Ovary (tissue), 9 donors: Measurements from ENCODE around the gene TGFBI. TPM values are rescaled to one million over a fixed set of nuclear protein-coding genes. Genes with fewer than 3 reads are reported as not detected.

Experiments
- DNase-seq, 5 donors: peaks; one replicate each; pipeline ENCODE4 v3.0.0-alpha.2; 2019 to 2020
- H3K27ac ChIP-seq, 2 donors: fragments of 200-600 bp; one replicate each; pipeline versions ENCODE4 v1.5.1 to v1.8.0; 2019 to 2022
- H3K27me3 ChIP-seq: fragments of 200-600 bp; one replicate; pipeline ENCODE4 v1.8.0; 2022
- H3K36me3 ChIP-seq: fragments of 200-600 bp; sonication (generic); one replicate; pipeline ENCODE4 v1.5.1; 2019
- H3K4me1 ChIP-seq: one replicate; pipeline ENCODE4 v1.8.1; 2013; ENCODE audit warnings: mild to moderate bottlenecking, moderate library complexity; ENCODE audit not compliant: insufficient read depth
- H3K4me3 ChIP-seq: fragments of 200-600 bp; sonication (generic); one replicate; pipeline ENCODE4 v1.5.1; 2017
- H3K9me3 ChIP-seq, 2 donors: fragments of 200-600 bp in 1 of 2; sonication (generic) in 1 of 2; one replicate each; pipeline versions ENCODE4 v1.5.1 to v1.8.1; 2013 to 2019; ENCODE audit warnings: mild to moderate bottlenecking in 1 of 2, moderate library complexity in 1 of 2
- EP300 ChIP-seq: sonication (generic); formaldehyde crosslinking; IDR thresholded peaks from one replicate; pipeline ENCODE4 v1.6.1; 2017; ENCODE audit warnings: antibody characterized with exemption
- POLR2A ChIP-seq: fragments of 450-650 bp; IDR thresholded peaks from one replicate; pipeline ENCODE4 v1.6.1; 2017; ENCODE audit warnings: antibody characterized with exemption, mild to moderate bottlenecking, moderate library complexity
- WGBS, 3 donors: extraction: QIAGEN DNeasy Blood & Tissue Kit in 1 of 3; methylation state at CpG; one replicate each; pipeline versions ENCODE4 v1.1.5 to v1.1.7; 2013 to 2017; 5-methylcytosine and 5-hydroxymethylcytosine counted together
- intact Hi-C, 4 donors: fragments of 100-400 bp; cut with DNase I; formaldehyde crosslinking; loops; one replicate each; pipeline versions ENCODE4 v1.11.0 to v1.15.1; 2022 to 2023
- polyA plus RNA-seq, 2 donors: library from polyadenylated mRNA; stranded (reverse); fragments of 200-250 nt in 1 of 2; fragments of 350-450 nt in 1 of 2; fragmentation: Illumina TruSeq in 1 of 2; extraction: RNeasy Lipid Tissue Mini Kit (QIAGEN cat#74804) in 1 of 2; gene quantifications; one replicate each; pipeline ENCODE4 v1.2.3, GENCODE V29; 2013 to 2014
- total RNA-seq, 7 donors: library from RNA; depleted of rRNA in 2 of 7; stranded (reverse); fragments of >200 nt in 2 of 7; fragmentation: NEBNext Ultra II Directional in 3 of 7; extraction: Animal tissue kit (Norgen Biotek cat#: 25700) in 3 of 7; gene quantifications; one replicate each; pipeline versions ENCODE4 v1.1.0 to v1.2.4, GENCODE V29; 2016 to 2023
- TF ChIP-seq, protein P1 (sequence below), 3 donors: fragments of 450-650 bp in 2 of 3; fragments of 200-600 bp in 1 of 3; IDR thresholded peaks; one replicate each; pipeline versions ENCODE4 v1.5.1 to v1.8.0; 2016 to 2022; ENCODE audit warnings: antibody characterized with exemption in 3 of 3, mild to moderate bottlenecking in 1 of 3
- donor health status: DM: no; HTN: no; CAD: no; lungs with moderate emphysema.
- donor health status: DM: no; HTN: no; CAD: no.
- donor health status: Bipolar disorder and iron deficiency.
- donor health status: DM: yes; HTN: yes; CAD: no.
- donor health status: DM: no; HTN: no; CAD: no.
- donor health status: DM: yes; HTN: yes; CAD: no.

The TGFBI gene
- total and polyA plus RNA-seq, 9 donors = 14.5 to 138 (median 25.3) TPM

DNA sequence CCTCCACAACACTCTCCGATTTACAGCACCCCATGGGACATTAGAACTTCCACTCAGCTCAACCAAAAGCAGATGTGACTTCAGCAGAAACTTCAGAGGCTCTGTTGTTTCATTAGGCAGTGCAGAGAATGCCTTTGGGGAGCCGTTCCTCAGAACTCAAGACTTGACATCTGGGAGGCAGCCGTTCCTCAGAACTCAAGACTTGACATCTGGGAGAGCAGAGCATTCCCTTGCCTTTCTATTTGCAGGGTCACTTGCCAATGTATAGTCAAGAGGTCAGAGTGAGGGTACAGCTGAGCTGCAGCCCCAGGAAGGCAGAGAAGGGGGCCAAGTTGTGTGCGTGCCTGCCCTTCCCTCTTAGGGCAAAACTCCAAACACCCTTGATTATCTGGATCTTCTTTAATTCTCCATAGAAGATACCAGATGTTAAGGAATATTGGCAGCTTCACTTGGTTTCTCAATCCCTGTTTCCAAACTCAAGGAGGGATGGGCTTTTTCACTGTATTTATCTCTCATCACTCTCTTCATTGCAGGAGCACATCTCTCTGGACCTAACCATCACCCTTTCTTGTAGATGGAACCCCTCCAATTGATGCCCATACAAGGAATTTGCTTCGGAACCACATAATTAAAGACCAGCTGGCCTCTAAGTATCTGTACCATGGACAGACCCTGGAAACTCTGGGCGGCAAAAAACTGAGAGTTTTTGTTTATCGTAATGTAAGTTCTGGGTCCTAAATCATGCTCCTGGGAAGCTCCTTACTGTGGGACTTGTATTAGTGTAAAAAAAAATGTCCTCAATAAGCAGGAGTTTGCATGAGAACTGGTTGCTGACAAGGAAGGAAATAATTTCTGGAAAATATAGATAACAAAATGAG is 25.6 kb downstream of the TGFBI start:
- Histone ChIP-seq H3K4me1 (peaks cover 6% of the 10 kb centered on the region), H3K9me3 (no peaks in the 10 kb centered on the region), H3K27me3 (no peaks in the 10 kb centered on the region), H3K27ac (no peak overlapping the region), H3K4me3 (no peak overlapping the region), H3K36me3 (no peaks in the 10 kb centered on the region)
- no peak for DNase-seq
- WGBS, 3 donors = 62 to 66% (median 63%) methylated on average over 7 of the region's 7 CpGs
- intact Hi-C loops = loop anchor here in 1 of 4 donors (10.0 kb wide), 1 partner anchor 110 kb away; no protein-coding TSS in a partner anchor
- no peak for TF ChIP-seq POLR2A

DNA sequence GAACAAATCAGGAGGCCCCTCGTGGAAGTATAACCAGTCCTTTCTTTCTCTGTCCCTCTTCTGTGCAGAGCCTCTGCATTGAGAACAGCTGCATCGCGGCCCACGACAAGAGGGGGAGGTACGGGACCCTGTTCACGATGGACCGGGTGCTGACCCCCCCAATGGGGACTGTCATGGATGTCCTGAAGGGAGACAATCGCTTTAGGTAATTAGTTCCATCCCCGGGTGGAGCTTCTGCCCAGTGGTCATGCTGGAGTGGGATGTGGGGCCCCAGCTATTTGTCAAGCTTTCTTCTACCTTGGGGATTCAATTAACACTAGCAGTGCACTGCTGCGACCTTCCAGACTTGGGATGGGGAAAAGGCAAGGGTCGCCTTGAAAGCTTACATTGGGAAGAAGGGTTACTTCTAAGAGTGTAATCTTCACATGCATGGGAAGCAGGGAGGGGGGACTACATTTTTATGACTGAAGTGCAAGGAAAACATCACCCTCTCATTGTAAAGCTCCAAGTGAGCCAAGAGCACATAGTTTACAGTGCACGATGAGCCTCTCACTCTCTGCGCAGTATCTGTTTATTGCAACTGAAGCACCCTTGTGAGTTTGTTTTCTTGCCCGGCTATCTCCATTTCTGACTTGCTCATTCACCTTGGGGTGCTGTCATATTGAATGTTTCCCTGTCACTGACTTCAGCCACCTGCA is 27.0 kb downstream of the TGFBI start:
- intact Hi-C loops = loop anchor here in 1 of 4 donors (10.0 kb wide), 1 partner anchor 111 kb away; no protein-coding TSS in a partner anchor
- WGBS, 3 donors = 69 to 86% (median 80%) methylated on average over 14 of the region's 14 CpGs

DNA sequence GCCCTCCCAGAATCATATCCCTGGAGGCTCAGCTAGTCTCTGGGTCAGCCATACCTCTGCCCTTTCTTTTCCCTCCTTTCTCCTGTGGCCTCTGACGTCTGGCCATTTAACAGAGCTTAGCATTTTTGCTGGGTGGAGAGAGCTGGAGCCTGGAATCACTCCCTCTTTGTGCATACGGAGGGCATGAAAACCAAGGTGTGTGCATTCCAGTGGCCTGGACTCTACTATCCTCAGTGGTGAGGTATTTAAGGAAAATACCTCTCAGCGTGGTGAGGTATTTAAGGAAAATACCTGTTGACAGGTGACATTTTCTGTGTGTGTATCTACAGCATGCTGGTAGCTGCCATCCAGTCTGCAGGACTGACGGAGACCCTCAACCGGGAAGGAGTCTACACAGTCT is 27.5 kb downstream of the TGFBI start:
- H3K36me3 ChIP-seq = no peaks in the 10 kb centered on the region
- no peak for DNase-seq
- H3K27me3 ChIP-seq = no peaks in the 10 kb centered on the region
- no peak overlapping the region for H3K4me3 ChIP-seq
- 88 to 89% (median 88%) methylated on average over 5 of the region's 5 CpGs for WGBS, 3 donors
- H3K27ac ChIP-seq = no peak overlapping the region
- H3K9me3 ChIP-seq = no peaks in the 10 kb centered on the region
- TF ChIP-seq POLR2A (no peak), EP300 (no peak)
- TF ChIP-seq, protein P1, sequence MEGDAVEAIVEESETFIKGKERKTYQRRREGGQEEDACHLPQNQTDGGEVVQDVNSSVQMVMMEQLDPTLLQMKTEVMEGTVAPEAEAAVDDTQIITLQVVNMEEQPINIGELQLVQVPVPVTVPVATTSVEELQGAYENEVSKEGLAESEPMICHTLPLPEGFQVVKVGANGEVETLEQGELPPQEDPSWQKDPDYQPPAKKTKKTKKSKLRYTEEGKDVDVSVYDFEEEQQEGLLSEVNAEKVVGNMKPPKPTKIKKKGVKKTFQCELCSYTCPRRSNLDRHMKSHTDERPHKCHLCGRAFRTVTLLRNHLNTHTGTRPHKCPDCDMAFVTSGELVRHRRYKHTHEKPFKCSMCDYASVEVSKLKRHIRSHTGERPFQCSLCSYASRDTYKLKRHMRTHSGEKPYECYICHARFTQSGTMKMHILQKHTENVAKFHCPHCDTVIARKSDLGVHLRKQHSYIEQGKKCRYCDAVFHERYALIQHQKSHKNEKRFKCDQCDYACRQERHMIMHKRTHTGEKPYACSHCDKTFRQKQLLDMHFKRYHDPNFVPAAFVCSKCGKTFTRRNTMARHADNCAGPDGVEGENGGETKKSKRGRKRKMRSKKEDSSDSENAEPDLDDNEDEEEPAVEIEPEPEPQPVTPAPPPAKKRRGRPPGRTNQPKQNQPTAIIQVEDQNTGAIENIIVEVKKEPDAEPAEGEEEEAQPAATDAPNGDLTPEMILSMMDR (IDR thresholded peaks at IDR 0.05) = no peak
- H3K4me1 ChIP-seq = peaks cover 6% of the 10 kb centered on the region
- intact Hi-C loops = loop anchor here in 1 of 4 donors (10.0 kb wide), 1 partner anchor 112 kb away; no protein-coding TSS in a partner anchor

More for the DNA sequence above, 27.0 kb downstream of the TGFBI start:
- no peak for DNase-seq
- H3K4me3 ChIP-seq = no peak overlapping the region
- no peak overlapping the region for H3K27ac ChIP-seq
- no peaks in the 10 kb centered on the region for H3K36me3 ChIP-seq
- H3K9me3 ChIP-seq = no peaks in the 10 kb centered on the region
- no peaks in the 10 kb centered on the region for H3K27me3 ChIP-seq
- TF ChIP-seq, protein P1 (IDR thresholded peaks at IDR 0.05) = no peak
- TF ChIP-seq EP300 = no peak
- TF ChIP-seq POLR2A = no peak
- peaks cover 6% of the 10 kb centered on the region for H3K4me1 ChIP-seq

DNA sequence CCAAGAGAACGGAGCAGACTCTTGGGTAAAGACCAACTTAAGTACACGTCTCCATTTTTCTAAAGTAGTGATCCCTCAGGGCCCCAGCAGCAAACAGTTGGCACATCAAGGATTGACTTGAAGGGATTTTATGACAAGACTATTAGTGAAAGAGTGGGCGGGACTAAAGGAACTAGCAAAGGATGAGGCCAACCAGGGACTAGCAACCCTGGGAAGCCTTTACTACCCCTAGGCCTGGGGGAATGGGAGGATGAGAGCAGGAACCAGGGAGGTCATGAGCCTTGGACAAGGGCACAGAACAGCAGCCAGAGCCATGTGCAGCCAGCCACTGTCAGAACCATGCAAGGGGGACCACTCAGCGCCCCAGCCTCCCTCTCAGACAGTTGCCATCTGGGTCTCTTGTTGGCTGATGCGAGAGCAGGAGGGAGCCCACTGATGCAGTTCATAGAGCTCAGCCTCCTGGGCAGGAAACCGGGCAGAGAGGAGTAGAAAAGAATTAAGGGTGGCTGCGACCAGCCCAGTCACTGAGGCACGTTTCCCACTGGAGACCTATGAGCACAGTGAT is 28.1 kb downstream of the TGFBI start:
- H3K4me1 ChIP-seq = peaks cover 6% of the 10 kb centered on the region
- H3K36me3 ChIP-seq = no peaks in the 10 kb centered on the region
- peak overlapping the region in 1 of 2 donors; percentile 79 for H3K27ac ChIP-seq
- 74 to 89% (median 82%) methylated on average over 8 of the region's 8 CpGs for WGBS, 3 donors
- intact Hi-C loops = loop anchor here in 1 of 4 donors (10.0 kb wide), 1 partner anchor 112 kb away; no protein-coding TSS in a partner anchor
- no peaks in the 10 kb centered on the region for H3K27me3 ChIP-seq
- TF ChIP-seq EP300 (no peak), POLR2A (no peak)
- TF ChIP-seq, protein P1 (IDR thresholded peaks at IDR 0.05) = no peak
- H3K9me3 ChIP-seq = no peaks in the 10 kb centered on the region
- no peak for DNase-seq
- no peak overlapping the region for H3K4me3 ChIP-seq
